Stimulated activated naive B cell treated with anti-CD40 and anti-IgM and Interleukin-4, amounts not matched to agents 10 μg/mL and 1 μg/mL and 100 μg/mL, for 72 hours (primary cell): ENCODE data around the gene MAP6D1.

Experiments
- ATAC-seq, 2 donors: fragments of 150-1000 bp; cut with Tn5 transposase; replicated peaks; 2 replicates each; pipeline ENCODE4 v1.10.0; 2021; ENCODE audit warnings: moderate library complexity in 1 of 2
- DNase-seq: peaks from one replicate; pipeline ENCODE4 v3.0.0; 2021
- H3K27ac Mint-ChIP-seq: one replicate; pipeline ENCODE4 v1.8.0; 2022; ENCODE audit warnings: mild to moderate bottlenecking, mixed read lengths
- H3K27me3 Mint-ChIP-seq, 2 donors: one replicate each; pipeline ENCODE4 v1.8.0; 2022; ENCODE audit warnings: mixed read lengths in 2 of 2
- H3K36me3 Mint-ChIP-seq, 2 donors: one replicate each; pipeline ENCODE4 v1.8.0; 2022; ENCODE audit warnings: mixed read lengths in 2 of 2, mild to moderate bottlenecking in 1 of 2
- H3K4me1 Mint-ChIP-seq, 2 donors: one replicate each; pipeline ENCODE4 v1.8.0; 2022; ENCODE audit warnings: mixed read lengths in 2 of 2, mild to moderate bottlenecking in 1 of 2
- H3K4me3 Mint-ChIP-seq, 2 donors: one replicate each; pipeline ENCODE4 v1.8.0; 2022; ENCODE audit warnings: mild to moderate bottlenecking in 2 of 2, mixed read lengths in 2 of 2, moderate library complexity in 1 of 2
- H3K9me3 Mint-ChIP-seq, 2 donors: one replicate each; pipeline ENCODE4 v1.8.0; 2022; ENCODE audit warnings: mixed read lengths in 2 of 2, mild to moderate bottlenecking in 1 of 2

Gene MAP6D1

GRCh38 chr3:183816681-183817510 is 8.5 kb downstream of the MAP6D1 start:
- H3K27me3 Mint-ChIP-seq, result no peaks in the 10 kb centered on the region
- no peaks in the 10 kb centered on the region for H3K4me1 Mint-ChIP-seq
- H3K4me3 Mint-ChIP-seq, result no peak overlapping the region
- H3K27ac Mint-ChIP-seq, result no peak overlapping the region
- ATAC-seq (no peak), DNase-seq (no peak)
- peaks cover 42 to 46% of the 10 kb centered on the region in 2 donors for H3K36me3 Mint-ChIP-seq
- no peaks in the 10 kb centered on the region for H3K9me3 Mint-ChIP-seq

GRCh38 chr3:183815951-183816475 is 9.4 kb downstream of the MAP6D1 start:
- no peaks in the 10 kb centered on the region for H3K27me3 Mint-ChIP-seq
- peaks cover 42 to 55% of the 10 kb centered on the region in 2 donors for H3K36me3 Mint-ChIP-seq
- H3K9me3 Mint-ChIP-seq, result no peaks in the 10 kb centered on the region
- no peak overlapping the region for H3K4me3 Mint-ChIP-seq
- DNase-seq (no peak), ATAC-seq (no peak)
- no peaks in the 10 kb centered on the region for H3K4me1 Mint-ChIP-seq
- no peak overlapping the region for H3K27ac Mint-ChIP-seq

- H3K9me3 Mint-ChIP-seq, result no peaks in the 10 kb centered on the region
- ATAC-seq (no peak), DNase-seq (no peak)
- H3K27ac Mint-ChIP-seq, result no peak overlapping the region
- H3K4me3 Mint-ChIP-seq, result no peak overlapping the region
- H3K36me3 Mint-ChIP-seq, result peaks cover 42 to 58% of the 10 kb centered on the region in 2 donors
- H3K27me3 Mint-ChIP-seq, result no peaks in the 10 kb centered on the region
- no peaks in the 10 kb centered on the region for H3K4me1 Mint-ChIP-seq
Measured at GRCh38 chr3:183815563-183815940, 9.8 kb downstream of the MAP6D1 start.

GRCh38 chr3:183814240-183814639 is 11.1 kb downstream of the MAP6D1 start:
- peaks cover 38 to 50% of the 10 kb centered on the region in 2 donors for H3K36me3 Mint-ChIP-seq
- no peaks in the 10 kb centered on the region for H3K4me1 Mint-ChIP-seq
- DNase-seq (no peak), ATAC-seq (no peak)
- no peak overlapping the region for H3K27ac Mint-ChIP-seq
- no peak overlapping the region for H3K4me3 Mint-ChIP-seq
- H3K9me3 Mint-ChIP-seq, result no peaks in the 10 kb centered on the region
- no peaks in the 10 kb centered on the region for H3K27me3 Mint-ChIP-seq

GRCh38 chr3:183812761-183813445 is 12.5 kb downstream of the MAP6D1 start:
- Mint-ChIP-seq H3K27ac (no peak overlapping the region), H3K27me3 (no peaks in the 10 kb centered on the region), H3K4me1 (no peaks in the 10 kb centered on the region), H3K36me3 (peaks cover 39 to 46% of the 10 kb centered on the region in 2 donors), H3K9me3 (no peaks in the 10 kb centered on the region), H3K4me3 (no peak overlapping the region)
- DNase-seq (no peak), ATAC-seq (no peak)

GRCh38 chr3:183811638-183812037 is 13.7 kb downstream of the MAP6D1 start:
- Mint-ChIP-seq H3K27me3 (no peaks in the 10 kb centered on the region), H3K36me3 (peaks cover 37 to 52% of the 10 kb centered on the region in 2 donors), H3K9me3 (no peaks in the 10 kb centered on the region), H3K4me3 (no peak overlapping the region), H3K27ac (no peak overlapping the region), H3K4me1 (peaks cover 0 to 2% of the 10 kb centered on the region in 2 donors)
- ATAC-seq, result no peak
- DNase-seq, result no peak

GRCh38 chr3:183810643-183811594 is 14.5 kb downstream of the MAP6D1 start:
- no peaks in the 10 kb centered on the region for H3K27me3 Mint-ChIP-seq
- H3K4me1 Mint-ChIP-seq, result peaks cover 0 to 5% of the 10 kb centered on the region in 2 donors
- H3K4me3 Mint-ChIP-seq, result no peak overlapping the region
- H3K27ac Mint-ChIP-seq, result no peak overlapping the region
- H3K9me3 Mint-ChIP-seq, result no peaks in the 10 kb centered on the region
- ATAC-seq (no peak), DNase-seq (no peak)
- peaks cover 30 to 47% of the 10 kb centered on the region in 2 donors for H3K36me3 Mint-ChIP-seq

GRCh38 chr3:183809270-183809669 is 16.1 kb downstream of the MAP6D1 start:
- H3K9me3 Mint-ChIP-seq, result no peaks in the 10 kb centered on the region
- no peak overlapping the region for H3K27ac Mint-ChIP-seq
- no peaks in the 10 kb centered on the region for H3K27me3 Mint-ChIP-seq
- H3K4me1 Mint-ChIP-seq, result peaks cover 0 to 5% of the 10 kb centered on the region in 2 donors
- no peak overlapping the region for H3K4me3 Mint-ChIP-seq
- ATAC-seq, result no peak
- no peak for DNase-seq
- peaks cover 30 to 46% of the 10 kb centered on the region in 2 donors for H3K36me3 Mint-ChIP-seq

GRCh38 chr3:183808355-183808754 is 17.0 kb downstream of the MAP6D1 start:
- Mint-ChIP-seq H3K36me3 (peaks cover 35 to 53% of the 10 kb centered on the region in 2 donors), H3K27me3 (no peaks in the 10 kb centered on the region), H3K4me1 (peaks cover 0 to 5% of the 10 kb centered on the region in 2 donors), H3K27ac (peak overlapping the region; percentile 31), H3K9me3 (no peaks in the 10 kb centered on the region), H3K4me3 (no peak overlapping the region)
- ATAC-seq (no peak), DNase-seq (no peak)

- H3K27ac Mint-ChIP-seq, result peak overlapping the region; percentile 31
- ATAC-seq (no peak), DNase-seq (no peak)
- H3K9me3 Mint-ChIP-seq, result no peaks in the 10 kb centered on the region
- H3K4me1 Mint-ChIP-seq, result peaks cover 0 to 5% of the 10 kb centered on the region in 2 donors
- H3K36me3 Mint-ChIP-seq, result peaks cover 34 to 57% of the 10 kb centered on the region in 2 donors
- H3K27me3 Mint-ChIP-seq, result no peaks in the 10 kb centered on the region
- H3K4me3 Mint-ChIP-seq, result no peak overlapping the region
Measured at GRCh38 chr3:183807881-183808280, 17.5 kb downstream of the MAP6D1 start.

- Mint-ChIP-seq H3K36me3 (peaks cover 34 to 55% of the 10 kb centered on the region in 2 donors), H3K4me1 (peaks cover 0 to 5% of the 10 kb centered on the region in 2 donors), H3K4me3 (no peak overlapping the region), H3K27ac (no peak overlapping the region), H3K27me3 (no peaks in the 10 kb centered on the region), H3K9me3 (no peaks in the 10 kb centered on the region)
- ATAC-seq (no peak), DNase-seq (no peak)
Measured at GRCh38 chr3:183807209-183807728, 18.1 kb downstream of the MAP6D1 start.

- Mint-ChIP-seq H3K36me3 (peaks cover 46 to 61% of the 10 kb centered on the region in 2 donors), H3K9me3 (no peaks in the 10 kb centered on the region), H3K27ac (no peak overlapping the region), H3K4me1 (peaks cover 0 to 5% of the 10 kb centered on the region in 2 donors), H3K4me3 (no peak overlapping the region), H3K27me3 (no peaks in the 10 kb centered on the region)
- DNase-seq (no peak), ATAC-seq (no peak)
Measured at GRCh38 chr3:183802989-183803388, 22.4 kb downstream of the MAP6D1 start.

GRCh38 chr3:183801601-183802000 is 23.8 kb downstream of the MAP6D1 start:
- no peak for ATAC-seq
- no peak for DNase-seq
- H3K27ac Mint-ChIP-seq, result no peak overlapping the region
- peaks cover 0 to 2% of the 10 kb centered on the region in 2 donors for H3K4me1 Mint-ChIP-seq
- H3K36me3 Mint-ChIP-seq, result peaks cover 44 to 55% of the 10 kb centered on the region in 2 donors
- no peak overlapping the region for H3K4me3 Mint-ChIP-seq
- H3K27me3 Mint-ChIP-seq, result no peaks in the 10 kb centered on the region
- H3K9me3 Mint-ChIP-seq, result no peaks in the 10 kb centered on the region
